SW 1271 (cell line): ENCODE results near the gene FERMT2.
A peak's percentile ranks its signal among the peaks of the same experiment; 100 is the strongest.

ENCODE experiments used
- DNase-seq, 2 experiments: peaks; one replicate each; lab custom pipeline; 2025; lab: John Stamatoyannopoulos, UW

FERMT2 gene

DNA sequence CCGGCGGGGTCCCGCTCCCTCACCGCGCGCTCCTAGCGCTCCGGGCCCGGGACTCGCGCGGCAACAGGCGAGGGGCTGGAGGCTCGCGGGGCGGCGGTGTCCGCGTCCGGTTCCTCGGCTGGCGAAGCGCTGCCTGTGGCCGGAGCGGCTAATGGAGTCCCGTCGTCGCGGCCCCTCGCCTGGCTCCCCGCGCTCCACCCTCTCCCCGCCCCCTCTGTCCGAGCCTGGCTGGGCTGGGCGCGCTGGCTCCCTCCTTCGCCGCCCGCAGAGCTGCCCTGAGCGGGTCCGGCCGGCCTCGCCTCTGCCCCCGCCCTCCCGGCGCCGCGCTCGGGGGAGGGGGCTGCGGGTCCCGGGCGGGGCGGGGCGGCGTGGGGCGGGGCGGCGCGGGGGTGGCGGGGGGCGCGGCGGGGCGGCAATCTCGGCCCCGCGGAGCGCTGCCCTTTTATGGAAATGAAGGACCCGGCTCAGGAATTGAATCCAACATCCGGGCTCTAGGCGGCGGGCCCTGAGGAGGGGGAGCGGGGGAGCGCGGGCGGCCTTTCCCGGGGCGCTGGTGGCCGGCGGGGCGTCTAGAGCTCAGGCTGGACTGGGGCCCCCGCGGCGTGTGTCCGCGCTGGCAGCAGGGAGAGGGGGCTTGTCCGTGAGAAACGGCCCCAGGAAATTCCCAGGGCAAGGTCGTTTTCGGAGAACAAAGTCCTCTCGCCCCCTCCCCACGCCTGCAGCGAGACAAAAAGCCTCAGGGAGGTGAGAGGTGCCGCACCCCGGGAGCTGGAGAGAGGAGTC, at the start of gene FERMT2:
FERMT2 (minus strand) TSS at position 153 of the 783 bp plus-strand sequence. CDS start 482 bp downstream, outside the sequence.
- DNase-seq, result peak; percentile 74 to 90

DNA sequence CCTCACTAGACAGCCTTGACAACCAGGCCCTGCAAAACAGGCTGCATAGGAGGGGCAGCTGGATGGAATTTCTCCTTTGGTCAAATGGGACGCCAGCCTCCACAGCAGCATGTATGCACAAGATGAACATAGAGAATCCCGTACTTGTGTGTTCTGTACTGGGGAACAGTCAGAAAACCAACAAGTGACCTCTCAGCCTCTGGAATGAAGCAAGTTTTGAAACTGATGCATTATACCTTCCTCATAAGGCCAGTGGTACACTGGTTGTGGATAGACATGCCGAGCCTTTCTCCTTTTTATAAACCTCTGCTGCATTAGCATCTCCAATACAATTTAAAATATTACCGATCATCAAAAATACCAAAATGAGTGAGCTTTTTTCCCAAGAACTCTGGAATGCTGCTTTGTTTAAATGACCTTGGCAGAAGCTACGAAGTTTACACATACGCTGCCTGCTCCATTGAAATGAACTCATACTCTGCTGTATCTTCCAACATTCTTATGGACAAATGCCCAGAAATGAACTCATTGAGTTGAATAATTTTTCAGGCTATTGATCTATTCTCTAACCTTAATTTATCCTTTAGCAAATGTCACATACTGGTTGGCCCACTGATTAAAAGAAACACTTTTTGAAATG, 47.6 kb upstream of the FERMT2 start:
- DNase-seq, result no peak

- no peak for DNase-seq
Measured at GRCh38 chr14:52996493-52996892, 45.6 kb upstream of the FERMT2 start.

- no peak for DNase-seq
Measured at GRCh38 chr14:52995998-52996397, 45.1 kb upstream of the FERMT2 start.

GRCh38 chr14:52992236-52992870, 41.5 kb upstream of the FERMT2 start:
- DNase-seq, result no peak

DNA sequence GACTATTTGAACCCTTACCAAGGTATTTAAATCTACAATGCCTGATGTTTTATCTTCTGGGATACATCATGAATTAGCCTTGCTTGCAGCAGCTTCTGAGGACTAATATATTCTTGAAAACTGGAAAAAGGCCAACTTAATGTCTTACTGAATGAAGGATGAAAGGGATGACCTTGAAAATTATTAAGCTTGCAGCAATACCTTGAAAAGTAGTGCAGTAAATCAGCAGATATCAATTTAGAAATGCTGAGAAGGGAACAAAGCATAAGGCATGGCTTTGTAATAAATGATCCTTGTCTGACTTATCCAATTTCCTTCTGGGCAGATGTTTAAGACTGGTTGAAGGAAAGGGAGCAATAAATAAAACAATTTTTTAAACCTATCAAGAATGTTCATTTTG, 37.3 kb upstream of the FERMT2 start:
- DNase-seq, result no peak

DNA sequence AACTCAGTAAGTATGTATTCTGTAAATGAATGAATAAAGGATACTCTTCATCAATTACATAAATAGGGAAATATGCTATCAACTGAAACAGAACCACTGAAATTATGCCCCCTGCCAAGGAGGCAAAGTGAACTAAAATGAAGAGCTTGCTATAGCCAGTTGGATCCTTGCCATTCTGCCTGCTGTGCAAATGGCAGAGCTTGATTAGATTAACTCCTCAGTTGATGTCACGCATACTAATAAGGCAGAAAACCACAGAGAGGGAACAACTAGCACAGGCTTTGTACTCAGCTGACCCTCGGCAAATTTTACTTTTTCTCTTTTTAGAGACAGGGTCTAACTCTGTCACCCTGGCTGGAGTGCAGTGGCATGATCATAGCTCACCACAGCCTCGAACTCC, 36.7 kb upstream of the FERMT2 start:
- no peak for DNase-seq

GRCh38 chr14:52987042-52987441, 36.2 kb upstream of the FERMT2 start:
- DNase-seq, result no peak

DNA sequence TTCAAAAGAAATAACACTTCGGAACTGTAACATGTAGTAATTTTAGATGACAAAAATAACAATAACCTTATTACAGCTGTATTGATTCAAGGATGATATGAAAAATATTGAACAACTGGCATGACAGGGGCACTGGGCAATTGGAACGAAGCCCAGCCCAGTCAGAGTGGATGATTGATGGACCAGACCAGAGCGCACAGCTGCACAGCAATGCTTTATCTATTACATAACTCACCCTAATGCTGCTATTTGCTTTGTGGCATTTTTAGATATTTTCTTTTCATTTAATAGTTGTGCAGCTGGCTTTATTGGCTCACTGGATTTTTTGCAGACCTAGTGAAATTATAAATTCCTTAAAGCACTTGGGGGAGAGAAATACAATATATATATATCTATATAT, 26.9 kb upstream of the FERMT2 start:
- DNase-seq, result no peak

DNA sequence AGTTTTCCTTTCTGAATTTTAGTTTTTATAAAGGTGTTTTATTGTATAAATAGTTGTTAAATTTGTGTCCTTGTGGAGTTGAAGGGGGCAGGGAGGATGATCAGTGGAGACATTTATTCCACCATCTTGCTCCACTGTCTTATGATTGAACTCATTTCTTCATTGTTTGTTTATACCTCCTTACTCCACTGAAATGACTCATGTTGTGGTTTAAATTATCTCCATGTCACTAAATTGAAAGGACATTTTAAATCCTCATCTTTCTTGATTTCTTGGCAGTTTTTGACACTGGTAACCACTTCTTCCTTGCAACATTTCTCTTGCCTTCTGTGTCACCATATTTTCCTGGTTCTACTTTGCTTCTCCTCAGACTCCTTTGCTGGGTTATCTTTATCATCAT, 23.6 kb upstream of the FERMT2 start:
- no peak for DNase-seq

GRCh38 chr14:52961060-52961639, 10.3 kb upstream of the FERMT2 start:
- peak in 1 of 2 experiments; percentile 77 for DNase-seq

DNA sequence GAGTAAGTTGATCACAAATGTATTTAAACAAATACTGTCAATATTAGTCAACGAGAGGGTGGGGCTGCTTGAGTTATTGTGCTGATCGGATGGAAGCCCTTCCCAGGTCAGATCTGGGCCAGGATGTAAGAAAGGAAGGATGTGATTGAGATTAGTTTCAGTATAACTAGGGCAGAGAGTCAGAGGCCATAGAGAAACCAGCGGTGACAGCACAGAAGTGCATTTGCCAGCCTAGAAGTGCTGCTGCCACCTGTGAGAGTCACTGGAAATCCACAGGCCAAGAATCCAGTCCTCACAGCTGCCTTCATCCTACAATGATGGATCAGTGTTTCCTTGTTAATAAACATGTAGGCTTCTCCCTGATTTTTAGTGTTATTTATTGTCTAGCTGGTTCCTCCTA, 9.8 kb upstream of the FERMT2 start:
- DNase-seq, result no peak

GRCh38 chr14:52954346-52955214, 3.7 kb upstream of the FERMT2 start:
- no peak for DNase-seq

DNA sequence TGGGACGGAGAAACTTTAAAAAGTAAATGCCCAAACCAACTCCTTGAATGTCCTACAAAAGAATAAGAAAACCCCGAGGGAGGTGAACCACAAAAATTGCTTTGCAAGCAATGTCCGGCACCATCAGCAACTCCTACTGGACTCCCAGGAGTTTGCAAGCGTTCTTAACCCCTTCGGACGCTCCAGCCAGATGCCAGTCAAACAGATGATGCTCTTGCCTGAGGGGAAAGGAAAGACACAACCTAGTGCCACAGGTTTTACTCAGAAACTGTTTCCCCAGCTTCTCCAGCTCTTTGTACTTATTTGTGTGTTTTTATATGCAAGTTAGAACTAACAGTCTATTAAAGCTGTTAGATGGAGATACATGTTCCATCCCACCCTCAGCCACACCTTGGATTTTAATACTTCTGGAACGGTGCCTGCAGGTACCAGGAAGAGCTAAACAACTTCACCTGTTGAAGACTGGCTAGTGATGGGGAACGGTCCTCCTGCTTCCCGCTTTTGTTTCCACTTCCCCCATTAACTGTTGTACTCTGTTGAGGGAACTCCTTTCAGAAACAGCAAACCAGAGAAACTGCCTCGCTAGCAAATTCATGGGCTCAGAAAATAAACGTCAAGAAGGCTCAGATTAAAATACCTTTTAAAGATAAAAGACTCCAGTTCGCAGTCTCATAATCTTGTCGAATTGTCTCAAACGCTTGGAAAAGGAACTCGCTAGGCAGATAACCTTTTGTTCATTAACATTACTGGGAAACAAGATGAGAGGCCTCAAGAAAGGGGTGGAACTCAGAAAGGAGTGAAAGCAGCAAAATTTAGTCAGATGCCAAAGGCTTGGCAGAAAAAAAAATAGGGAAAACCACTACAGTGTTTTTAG, 1.1 kb upstream of the FERMT2 start:
- DNase-seq, result peak; percentile 49 to 87

- DNase-seq, result peak; percentile 17 to 42
Measured at GRCh38 chr14:52950410-52950897, 396 bp downstream of the FERMT2 start.

- peak in 1 of 2 experiments; percentile 27 for DNase-seq
Measured at GRCh38 chr14:52949711-52950409, 990 bp downstream of the FERMT2 start.

DNA sequence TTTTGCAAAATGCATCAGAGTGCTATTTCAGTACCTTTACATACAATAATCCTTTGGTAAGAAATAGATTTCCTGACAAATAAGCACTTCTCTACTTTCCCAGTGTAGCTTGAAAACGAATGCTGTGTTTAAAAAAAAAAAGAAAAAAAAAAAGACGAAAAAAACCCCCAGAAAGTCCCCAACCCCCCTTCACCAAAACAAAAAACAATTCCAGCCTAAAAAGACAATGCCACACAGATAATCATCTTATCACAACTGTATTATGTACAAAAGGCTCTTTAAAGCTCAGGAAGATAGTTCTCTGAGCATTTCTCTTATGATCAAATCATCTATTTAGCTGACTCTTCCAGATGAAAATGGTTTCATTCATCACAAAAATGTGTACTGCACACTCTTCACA, 1.6 kb downstream of the FERMT2 start:
- no peak for DNase-seq

DNA sequence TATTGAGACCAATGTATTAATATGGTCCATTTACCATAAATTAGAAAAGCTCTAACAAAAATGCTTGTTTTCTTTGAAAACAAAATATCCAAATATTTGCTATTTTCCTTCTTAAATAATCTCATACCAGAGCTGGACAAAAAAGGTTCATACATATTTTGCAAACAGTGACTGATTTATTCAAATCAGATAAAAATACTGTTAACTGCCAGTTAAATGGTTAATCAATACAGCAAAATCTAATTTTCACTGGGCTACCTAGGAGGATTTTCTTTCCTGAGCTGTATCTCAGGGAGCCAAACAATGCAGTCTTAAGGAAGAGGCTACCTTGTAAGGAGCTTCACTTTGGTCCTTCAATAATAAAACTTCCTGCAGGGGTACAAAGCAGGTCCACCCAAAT, 2.0 kb downstream of the FERMT2 start:
- DNase-seq, result no peak

DNA sequence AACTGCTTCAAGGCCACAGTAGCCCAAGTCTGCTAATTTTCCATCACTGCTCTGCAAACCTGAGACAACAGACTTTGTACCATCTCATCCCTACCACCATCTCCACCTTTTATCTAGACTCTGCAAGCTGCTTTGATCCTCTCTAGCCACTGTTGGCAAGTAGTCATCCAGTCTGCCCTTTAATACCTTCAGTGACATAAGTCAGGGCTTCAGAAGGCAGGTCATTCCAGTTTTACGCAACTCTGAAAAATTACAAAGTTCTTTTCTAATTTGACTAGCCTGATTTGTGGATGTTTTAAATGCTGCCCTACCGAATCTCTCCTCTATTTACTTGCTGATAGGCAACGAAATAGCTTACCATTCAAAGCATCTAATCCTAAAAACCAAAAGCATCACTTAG, 2.8 kb downstream of the FERMT2 start:
- DNase-seq, result no peak

DNA sequence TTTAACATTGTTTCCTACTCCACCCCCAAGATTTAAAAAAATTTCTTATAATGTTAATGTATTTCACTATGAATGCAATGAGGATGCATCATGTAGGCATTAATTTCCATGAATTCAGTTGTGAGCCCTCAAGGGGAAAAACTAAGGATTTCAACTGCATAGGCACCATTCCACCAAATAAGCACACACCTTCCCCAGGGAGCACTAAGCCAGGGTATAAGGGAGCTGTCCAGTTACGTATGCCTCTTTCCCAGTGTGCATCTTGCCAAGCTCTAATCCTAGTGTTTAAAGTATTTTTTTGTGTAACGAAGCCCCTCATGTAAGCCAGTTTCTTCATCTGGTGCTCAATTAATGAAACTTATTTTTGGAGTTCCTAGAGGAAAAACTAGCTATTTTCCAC, 6.6 kb downstream of the FERMT2 start:
- no peak for DNase-seq
